ENCODE data around the gene FAM120A.

GRCh38 chr9:93461821-93462220, 10.3 kb downstream of the FAM120A start:
- TF ChIP-seq CTCF (IDR thresholded peaks at IDR 0.05): no peak
- TF ChIP-seq POLR2A (IDR thresholded peaks at IDR 0.05): no peak
